ENCODE data around the gene TJP3. TPM values are rescaled to one million over a fixed set of nuclear protein-coding genes. Genes with fewer than 3 reads are reported as not detected.

The TJP3 gene
- total and polyA plus RNA-seq, 7 experiments from 2014 or later: 1.2 to 20.1 (median 16.1) TPM

GRCh38 chr19:3679138-3679537 lies 29.0 kb upstream of the TJP3 start:
- H3K4me1 ChIP-seq (ENCODE audit: control insufficient read depth in 2 of 2, insufficient read depth in 2 of 2, low read length in 2 of 2): no peaks in the 10 kb centered on the region
- intact Hi-C loops (cut with micrococcal nuclease): no loop called here
- H3K4me1 Mint-ChIP-seq: peaks cover 6 to 31% (median 17%) of the 10 kb centered on the region in 7 donors
- H3K36me3 Mint-ChIP-seq: peaks cover 0 to 10% (median 0%) of the 10 kb centered on the region in 5 donors
- POLR2A ChIA-PET: no interaction called here
- H3K27ac ChIP-seq (ENCODE audit: low read depth, low read length): no peak overlapping the region
- no peak overlapping the region for H3K4me3 Mint-ChIP-seq
- H3K9me3 Mint-ChIP-seq: peaks cover 0 to 2% (median 0%) of the 10 kb centered on the region in 11 donors
- no peaks in the 10 kb centered on the region for H3K27me3 Mint-ChIP-seq
- H3K36me3 ChIP-seq (ENCODE audit: control insufficient read depth in 2 of 3, insufficient read depth in 3 of 3, low read length in 3 of 3): peaks cover 0 to 7% (median 0%) of the 10 kb centered on the region in 3 experiments
- ATAC-seq (no peak), DNase-seq (no peak)
- no peaks in the 10 kb centered on the region for H3K27me3 ChIP-seq (ENCODE audit: control insufficient read depth in 2 of 2, insufficient read depth in 2 of 2, low read length in 2 of 2)
- H3K27ac Mint-ChIP-seq: no peak overlapping the region
- H3K4me3 ChIP-seq (ENCODE audit: low read length): no peak overlapping the region
- CTCF ChIA-PET: no interaction called here
- H3K9me3 ChIP-seq (ENCODE audit: control insufficient read depth in 2 of 3, low read length in 3 of 3): no peaks in the 10 kb centered on the region

GRCh38 chr19:3679581-3679980 lies 28.6 kb upstream of the TJP3 start:
- peaks cover 0 to 2% (median 0%) of the 10 kb centered on the region in 11 donors for H3K9me3 Mint-ChIP-seq
- H3K4me1 Mint-ChIP-seq: peaks cover 6 to 34% (median 17%) of the 10 kb centered on the region in 7 donors
- no peaks in the 10 kb centered on the region for H3K4me1 ChIP-seq (ENCODE audit: control insufficient read depth in 2 of 2, insufficient read depth in 2 of 2, low read length in 2 of 2)
- no peak overlapping the region for H3K27ac ChIP-seq (ENCODE audit: low read depth, low read length)
- ATAC-seq (no peak), DNase-seq (no peak)
- ChIA-PET POLR2A (no interaction called here), CTCF (no interaction called here)
- peaks cover 0 to 11% (median 0%) of the 10 kb centered on the region in 3 experiments for H3K36me3 ChIP-seq (ENCODE audit: control insufficient read depth in 2 of 3, insufficient read depth in 3 of 3, low read length in 3 of 3)
- no peaks in the 10 kb centered on the region for H3K9me3 ChIP-seq (ENCODE audit: control insufficient read depth in 2 of 3, low read length in 3 of 3)
- peak overlapping the region in 1 of 9 donors; percentile 20 for H3K27ac Mint-ChIP-seq
- H3K36me3 Mint-ChIP-seq: peaks cover 0 to 14% (median 1%) of the 10 kb centered on the region in 5 donors
- H3K27me3 ChIP-seq (ENCODE audit: control insufficient read depth in 2 of 2, insufficient read depth in 2 of 2, low read length in 2 of 2): no peaks in the 10 kb centered on the region
- H3K4me3 Mint-ChIP-seq: no peak overlapping the region
- no peaks in the 10 kb centered on the region for H3K27me3 Mint-ChIP-seq
- intact Hi-C loops (cut with micrococcal nuclease): no loop called here
- H3K4me3 ChIP-seq (ENCODE audit: low read length): no peak overlapping the region

GRCh38 chr19:3680939-3681338 lies 27.2 kb upstream of the TJP3 start:
- no peak overlapping the region for H3K27ac ChIP-seq (ENCODE audit: low read depth, low read length)
- peak overlapping the region in 1 of 9 donors; percentile 36 for H3K27ac Mint-ChIP-seq
- H3K36me3 ChIP-seq (ENCODE audit: control insufficient read depth in 2 of 3, insufficient read depth in 3 of 3, low read length in 3 of 3): peaks cover 0 to 12% (median 0%) of the 10 kb centered on the region in 3 experiments
- H3K36me3 Mint-ChIP-seq: peaks cover 0 to 18% (median 7%) of the 10 kb centered on the region in 5 donors
- POLR2A ChIA-PET: interaction anchor here (0.7 kb wide), 1 partner anchor 10 kb away, joined by 3 read pairs; no protein-coding TSS in a partner anchor
- no peaks in the 10 kb centered on the region for H3K27me3 ChIP-seq (ENCODE audit: control insufficient read depth in 2 of 2, insufficient read depth in 2 of 2, low read length in 2 of 2)
- no peak for ATAC-seq
- H3K4me1 ChIP-seq (ENCODE audit: control insufficient read depth in 2 of 2, insufficient read depth in 2 of 2, low read length in 2 of 2): no peaks in the 10 kb centered on the region
- CTCF ChIA-PET: no interaction called here
- intact Hi-C loops (cut with micrococcal nuclease): no loop called here
- H3K9me3 Mint-ChIP-seq: peaks cover 0 to 2% (median 0%) of the 10 kb centered on the region in 11 donors
- H3K4me3 Mint-ChIP-seq: no peak overlapping the region
- no peaks in the 10 kb centered on the region for H3K9me3 ChIP-seq (ENCODE audit: control insufficient read depth in 2 of 3, low read length in 3 of 3)
- H3K4me1 Mint-ChIP-seq: peaks cover 8 to 40% (median 16%) of the 10 kb centered on the region in 7 donors
- no peak overlapping the region for H3K4me3 ChIP-seq (ENCODE audit: low read length)
- DNase-seq: no peak
- no peaks in the 10 kb centered on the region for H3K27me3 Mint-ChIP-seq

GRCh38 chr19:3682286-3682685 lies 25.9 kb upstream of the TJP3 start:
- no peaks in the 10 kb centered on the region for H3K27me3 ChIP-seq (ENCODE audit: control insufficient read depth in 2 of 2, insufficient read depth in 2 of 2, low read length in 2 of 2)
- H3K36me3 Mint-ChIP-seq: peaks cover 0 to 18% (median 7%) of the 10 kb centered on the region in 5 donors
- no peaks in the 10 kb centered on the region for H3K27me3 Mint-ChIP-seq
- ChIA-PET CTCF (no interaction called here), POLR2A (no interaction called here)
- DNase-seq: no peak
- peaks cover 0 to 3% of the 10 kb centered on the region in 2 donors for H3K4me1 ChIP-seq (ENCODE audit: control insufficient read depth in 2 of 2, insufficient read depth in 2 of 2, low read length in 2 of 2)
- peaks cover 0 to 12% (median 0%) of the 10 kb centered on the region in 3 experiments for H3K36me3 ChIP-seq (ENCODE audit: control insufficient read depth in 2 of 3, insufficient read depth in 3 of 3, low read length in 3 of 3)
- peaks cover 7 to 37% (median 13%) of the 10 kb centered on the region in 7 donors for H3K4me1 Mint-ChIP-seq
- H3K4me3 Mint-ChIP-seq: no peak overlapping the region
- H3K27ac Mint-ChIP-seq: no peak overlapping the region
- peaks cover 0 to 2% (median 0%) of the 10 kb centered on the region in 11 donors for H3K9me3 Mint-ChIP-seq
- intact Hi-C loops (cut with micrococcal nuclease): no loop called here
- no peaks in the 10 kb centered on the region for H3K9me3 ChIP-seq (ENCODE audit: control insufficient read depth in 2 of 3, low read length in 3 of 3)
- ATAC-seq: no peak
- H3K27ac ChIP-seq (ENCODE audit: low read depth, low read length): no peak overlapping the region
- H3K4me3 ChIP-seq (ENCODE audit: low read length): no peak overlapping the region

- intact Hi-C loops (cut with micrococcal nuclease): no loop called here
- Histone ChIP-seq H3K9me3 (ENCODE audit: control insufficient read depth in 2 of 3, low read length in 3 of 3) (no peaks in the 10 kb centered on the region), H3K4me3 (ENCODE audit: low read length) (no peak overlapping the region), H3K27ac (ENCODE audit: low read depth, low read length) (no peak overlapping the region), H3K4me1 (ENCODE audit: control insufficient read depth in 2 of 2, insufficient read depth in 2 of 2, low read length in 2 of 2) (peaks cover 0 to 5% of the 10 kb centered on the region in 2 donors), H3K36me3 (ENCODE audit: control insufficient read depth in 2 of 3, insufficient read depth in 3 of 3, low read length in 3 of 3) (peaks cover 0 to 12% (median 0%) of the 10 kb centered on the region in 3 experiments), H3K27me3 (ENCODE audit: control insufficient read depth in 2 of 2, insufficient read depth in 2 of 2, low read length in 2 of 2) (no peaks in the 10 kb centered on the region)
- DNase-seq (no peak), ATAC-seq (no peak)
- ChIA-PET POLR2A (no interaction called here), CTCF (no interaction called here)
- Mint-ChIP-seq H3K27me3 (no peaks in the 10 kb centered on the region), H3K9me3 (peaks cover 0 to 2% (median 0%) of the 10 kb centered on the region in 11 donors), H3K4me3 (no peak overlapping the region), H3K27ac (no peak overlapping the region), H3K4me1 (peaks cover 5 to 40% (median 13%) of the 10 kb centered on the region in 7 donors), H3K36me3 (peaks cover 0 to 18% (median 7%) of the 10 kb centered on the region in 5 donors)
These were observed 25.3 kb upstream of the TJP3 start for GRCh38 chr19:3682741-3683404.

GRCh38 chr19:3683405-3684053 lies 24.7 kb upstream of the TJP3 start:
- Histone ChIP-seq H3K27me3 (ENCODE audit: control insufficient read depth in 2 of 2, insufficient read depth in 2 of 2, low read length in 2 of 2) (no peaks in the 10 kb centered on the region), H3K36me3 (ENCODE audit: control insufficient read depth in 2 of 3, insufficient read depth in 3 of 3, low read length in 3 of 3) (peaks cover 0 to 12% (median 0%) of the 10 kb centered on the region in 3 experiments), H3K27ac (ENCODE audit: low read depth, low read length) (no peak overlapping the region), H3K9me3 (ENCODE audit: control insufficient read depth in 2 of 3, low read length in 3 of 3) (no peaks in the 10 kb centered on the region), H3K4me1 (ENCODE audit: control insufficient read depth in 2 of 2, insufficient read depth in 2 of 2, low read length in 2 of 2) (peaks cover 0 to 9% of the 10 kb centered on the region in 2 donors), H3K4me3 (ENCODE audit: low read length) (no peak overlapping the region)
- Mint-ChIP-seq H3K27ac (peak overlapping the region in 1 of 9 donors; percentile 32), H3K4me3 (peak overlapping the region in 3 of 10 donors; percentile 19 to 48 (median 29)), H3K36me3 (peaks cover 0 to 19% (median 7%) of the 10 kb centered on the region in 5 donors), H3K27me3 (no peaks in the 10 kb centered on the region), H3K9me3 (peaks cover 0 to 2% (median 0%) of the 10 kb centered on the region in 11 donors), H3K4me1 (peaks cover 9 to 44% (median 16%) of the 10 kb centered on the region in 7 donors)
- no peak for ATAC-seq
- DNase-seq: no peak
- intact Hi-C loops (cut with micrococcal nuclease): no loop called here
- ChIA-PET POLR2A (no interaction called here), CTCF (no interaction called here)

All from naive thymus-derived CD4-positive, alpha-beta T cell (primary cell).